Mucosa of rectum (tissue), 2 donors: Measurements from ENCODE around the gene R3HDM2.
A peak's percentile ranks its signal among the peaks of the same experiment; 100 is the strongest.

Experiments
- H3K27ac ChIP-seq, 2 donors: one replicate each; pipeline ENCODE4 v1.7.0; 2013; ENCODE audit warnings: inconsistent platforms in 2 of 2, low read depth in 2 of 2, low read length in 2 of 2
- H3K27me3 ChIP-seq, 2 donors: one replicate each; pipeline ENCODE4 v1.7.0; 2013; ENCODE audit warnings: low read length in 2 of 2; ENCODE audit not compliant: control insufficient read depth in 2 of 2, insufficient read depth in 2 of 2
- H3K36me3 ChIP-seq, 2 donors: one replicate each; pipeline ENCODE4 v1.7.0; 2013; ENCODE audit warnings: low read length in 2 of 2; ENCODE audit not compliant: control insufficient read depth in 2 of 2, insufficient read depth in 2 of 2
- H3K4me1 ChIP-seq, 2 donors: one replicate each; pipeline ENCODE4 v1.7.0; 2013; ENCODE audit warnings: low read length in 2 of 2, mild to moderate bottlenecking in 1 of 2; ENCODE audit not compliant: control insufficient read depth in 2 of 2, insufficient read depth in 2 of 2
- H3K4me3 ChIP-seq, 2 donors: one replicate each; pipeline ENCODE4 v1.7.0; 2013; ENCODE audit warnings: low read length in 2 of 2
- H3K9ac ChIP-seq, 2 donors: one replicate each; pipeline ENCODE4 v1.7.0; 2013; ENCODE audit warnings: low read length in 2 of 2, low read depth in 1 of 2, mild to moderate bottlenecking in 1 of 2
- H3K9me3 ChIP-seq, 2 donors: one replicate each; pipeline ENCODE4 v1.7.0; 2013; ENCODE audit warnings: low read length in 2 of 2; ENCODE audit not compliant: control insufficient read depth in 2 of 2
- donor health status: healthy.
- donor health status: Normal muscosa, but diverticular disease.

Gene R3HDM2

GRCh38 chr12:57430931-57431566 lies at the start of gene R3HDM2:
R3HDM2 (minus strand) TSS chr12:57431043; CDS start chr12:57310428, 120,615 bp downstream.
- H3K27me3 ChIP-seq = no peaks in the 10 kb centered on the region
- peak within 1 kb of the TSS; percentile 78 to 91 for H3K4me3 ChIP-seq
- H3K27ac ChIP-seq = peak within 1 kb of the TSS; percentile 87 to 91
- no peaks in the 10 kb centered on the region for H3K36me3 ChIP-seq
- no peaks in the 10 kb centered on the region for H3K9me3 ChIP-seq
- H3K4me1 ChIP-seq = peaks cover 4 to 9% of the 10 kb centered on the region in 2 donors
- H3K9ac ChIP-seq = peak within 1 kb of the TSS; percentile 86 to 91

DNA sequence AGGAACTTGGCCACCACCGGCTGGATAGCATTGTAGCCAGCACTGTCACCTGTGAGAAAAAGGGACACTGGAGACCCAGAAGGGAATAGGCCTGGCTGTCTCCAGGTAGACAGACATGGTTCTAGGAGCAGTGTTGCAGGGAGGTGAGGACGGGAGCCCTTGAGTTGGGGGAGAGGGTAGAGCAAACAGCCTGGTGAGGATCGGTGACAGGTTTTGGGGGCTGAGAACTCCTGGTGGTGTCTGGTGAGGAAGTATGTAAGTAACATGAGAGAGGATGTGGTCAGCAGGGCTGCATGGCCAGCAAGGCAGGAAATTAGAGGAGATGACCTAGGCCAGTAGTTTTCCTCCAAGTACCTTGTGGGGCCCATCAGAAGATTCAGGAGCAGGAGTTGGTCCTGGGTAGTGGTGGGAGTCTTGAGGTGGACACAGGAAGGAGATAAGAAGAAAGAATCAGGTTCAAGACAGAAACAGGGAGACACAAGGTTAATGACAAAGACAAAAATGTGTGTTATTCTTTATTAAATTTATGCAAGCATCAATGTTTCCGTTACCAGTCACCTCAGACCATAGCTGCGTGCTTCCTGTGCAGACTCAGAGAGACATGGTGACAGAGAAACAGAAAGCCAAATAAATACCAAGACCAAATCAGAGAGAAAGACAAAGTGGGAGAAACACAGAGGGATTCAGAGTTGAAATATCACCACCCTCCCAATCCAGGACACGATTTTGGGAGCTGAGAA lies 48.7 kb upstream of the R3HDM2 start, which contains the start of gene ARHGAP9:
Gene ARHGAP9 (minus strand): TSS at position 491 of the 740 bp plus-strand sequence. CDS start 460 bp downstream, at position 31.
- Histone ChIP-seq H3K4me1 (peaks cover 25 to 28% of the 10 kb centered on the region in 2 donors), H3K4me3 (peak within 1 kb of the TSS in 1 of 2 donors; percentile 75), H3K27me3 (peaks cover 12 to 42% of the 10 kb centered on the region in 2 donors), H3K9ac (peak within 1 kb of the TSS; percentile 46 to 56), H3K9me3 (no peaks in the 10 kb centered on the region), H3K36me3 (no peaks in the 10 kb centered on the region), H3K27ac (peak within 1 kb of the TSS; percentile 75 to 91)

DNA sequence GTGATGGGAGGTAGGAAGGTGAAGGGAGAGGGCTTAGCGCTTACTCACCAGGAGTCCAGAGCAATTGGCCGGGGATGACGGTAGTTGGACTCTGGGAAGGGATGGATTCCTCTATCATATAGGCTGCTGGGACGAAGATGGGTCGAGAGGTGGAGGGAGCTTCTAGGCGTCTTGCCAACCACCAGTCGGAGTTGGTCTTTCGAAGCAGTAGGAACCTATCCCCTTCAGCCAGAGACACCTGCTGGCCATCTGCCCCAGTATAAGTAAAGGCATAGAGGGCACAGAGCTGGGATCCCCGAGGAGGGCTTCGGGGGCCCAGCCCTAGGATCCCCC lies 48.2 kb upstream of the R3HDM2 start:
- peak overlapping the region; percentile 46 to 56 for H3K9ac ChIP-seq
- H3K27ac ChIP-seq = peak overlapping the region; percentile 75 to 91
- H3K9me3 ChIP-seq = no peaks in the 10 kb centered on the region
- H3K36me3 ChIP-seq = no peaks in the 10 kb centered on the region
- H3K27me3 ChIP-seq = peaks cover 13 to 48% of the 10 kb centered on the region in 2 donors
- peaks cover 26 to 28% of the 10 kb centered on the region in 2 donors for H3K4me1 ChIP-seq
- peak overlapping the region in 1 of 2 donors; percentile 75 for H3K4me3 ChIP-seq

- peaks cover 26 to 28% of the 10 kb centered on the region in 2 donors for H3K4me1 ChIP-seq
- H3K9me3 ChIP-seq = no peaks in the 10 kb centered on the region
- peak overlapping the region; percentile 4 to 74 for H3K9ac ChIP-seq
- H3K36me3 ChIP-seq = no peaks in the 10 kb centered on the region
- peak overlapping the region; percentile 42 to 75 for H3K4me3 ChIP-seq
- peaks cover 12 to 49% of the 10 kb centered on the region in 2 donors for H3K27me3 ChIP-seq
- H3K27ac ChIP-seq = peak overlapping the region; percentile 75 to 91
Measured at GRCh38 chr12:57477710-57478681, 47.2 kb upstream of the R3HDM2 start.

- Histone ChIP-seq H3K27me3 (peaks cover 12 to 53% of the 10 kb centered on the region in 2 donors), H3K9ac (peak overlapping the region in 1 of 2 donors; percentile 74), H3K27ac (peak overlapping the region; percentile 75 to 91), H3K4me3 (peak overlapping the region; percentile 42 to 75), H3K36me3 (peaks cover 0 to 3% of the 10 kb centered on the region in 2 donors), H3K4me1 (peaks cover 26 to 28% of the 10 kb centered on the region in 2 donors), H3K9me3 (no peaks in the 10 kb centered on the region)
Measured at GRCh38 chr12:57476993-57477709, 46.3 kb upstream of the R3HDM2 start.

- peak overlapping the region; percentile 10 to 91 for H3K27ac ChIP-seq
Measured at GRCh38 chr12:57476162-57476992, 45.5 kb upstream of the R3HDM2 start.

GRCh38 chr12:57475271-57476161 lies 44.7 kb upstream of the R3HDM2 start:
- Histone ChIP-seq H3K9me3 (no peaks in the 10 kb centered on the region), H3K4me1 (peaks cover 36 to 39% of the 10 kb centered on the region in 2 donors), H3K9ac (no peak overlapping the region), H3K36me3 (peaks cover 0 to 6% of the 10 kb centered on the region in 2 donors), H3K27ac (no peak overlapping the region), H3K4me3 (peak overlapping the region; percentile 42 to 75), H3K27me3 (peaks cover 12 to 50% of the 10 kb centered on the region in 2 donors)

More at GRCh38 chr12:57476162-57476992, 45.5 kb upstream of the R3HDM2 start:
- H3K4me1 ChIP-seq = peaks cover 31 to 32% of the 10 kb centered on the region in 2 donors
- peaks cover 12 to 50% of the 10 kb centered on the region in 2 donors for H3K27me3 ChIP-seq
- peak overlapping the region; percentile 42 to 75 for H3K4me3 ChIP-seq
- no peaks in the 10 kb centered on the region for H3K9me3 ChIP-seq
- peak overlapping the region in 1 of 2 donors; percentile 74 for H3K9ac ChIP-seq
- H3K36me3 ChIP-seq = peaks cover 0 to 6% of the 10 kb centered on the region in 2 donors

GRCh38 chr12:57474862-57475261 lies 44.0 kb upstream of the R3HDM2 start:
- Histone ChIP-seq H3K36me3 (peaks cover 0 to 10% of the 10 kb centered on the region in 2 donors), H3K27ac (no peak overlapping the region), H3K4me3 (no peak overlapping the region), H3K9ac (no peak overlapping the region), H3K27me3 (peaks cover 12 to 50% of the 10 kb centered on the region in 2 donors), H3K9me3 (no peaks in the 10 kb centered on the region), H3K4me1 (peaks cover 34 to 43% of the 10 kb centered on the region in 2 donors)
